A673 (cell line): ENCODE data around the gene RPS6KA5. TPM values are rescaled to one million over a fixed set of nuclear protein-coding genes. Genes with fewer than 3 reads are reported as not detected.

Source experiments
- BruUV-seq: library from RNA; stranded (reverse); fragments of 400-500 nt; replicated peaks from 2 replicates; lab custom pipeline; 2021; lab: Mats Ljungman, UMichigan
- CTCF ChIA-PET: fragments of 300-600 bp; sonication (Branson Sonifier 250); formaldehyde crosslinking; loops from one replicate; lab custom pipeline; 2022; ENCODE audit warnings: antibody characterized with exemption; lab: Charles Lee
- POLR2A ChIA-PET: fragments of 300-600 bp; sonication (Branson Sonifier 250); formaldehyde crosslinking; loops from one replicate; lab custom pipeline; 2022; ENCODE audit warnings: antibody characterized with exemption; ENCODE audit not compliant: low non-redundant PET; lab: Charles Lee
- DNase-seq: peaks from one replicate; pipeline ENCODE4 v3.0.0-alpha.2; 2015; ENCODE audit warnings: low spot score
- H3K27ac ChIP-seq: fragments of 200-600 bp; sonication (generic); 2 replicates; pipeline ENCODE4 v1.5.1; 2016; ENCODE audit warnings: mixed run types, low read depth, mild to moderate bottlenecking, mixed read lengths, antibody characterized with exemption, low read length; ENCODE audit not compliant: poor library complexity, severe bottlenecking
- H3K27me3 ChIP-seq: fragments of 200-600 bp; sonication (generic); replicated peaks from 2 replicates; pipeline ENCODE4 v1.6.1; 2017; ENCODE audit warnings: mixed run types, low read depth, mild to moderate bottlenecking, mixed read lengths, antibody characterized with exemption, low read length; ENCODE audit not compliant: insufficient read depth, poor library complexity
- H3K36me3 ChIP-seq: fragments of 200-600 bp; sonication (generic); 2 replicates; pipeline ENCODE4 v1.6.1; 2016; ENCODE audit warnings: mixed run types, mild to moderate bottlenecking, mixed read lengths, antibody characterized with exemption, low read length; ENCODE audit not compliant: insufficient read depth, poor library complexity, severe bottlenecking
- H3K4me1 ChIP-seq: fragments of 200-600 bp; sonication (generic); 2 replicates; pipeline ENCODE4 v1.6.1; 2017; ENCODE audit warnings: mixed run types, mild to moderate bottlenecking, mixed read lengths, antibody characterized with exemption, low read length; ENCODE audit not compliant: insufficient read depth, poor library complexity, severe bottlenecking
- H3K4me3 ChIP-seq: fragments of 200-600 bp; sonication (generic); 2 replicates; pipeline ENCODE4 v1.5.1; 2016; ENCODE audit warnings: low read depth, mixed run types, mild to moderate bottlenecking, mixed read lengths, low read length; ENCODE audit not compliant: poor library complexity, severe bottlenecking
- H3K9me3 ChIP-seq: fragments of 200-600 bp; sonication (generic); 2 replicates; pipeline ENCODE4 v1.6.1; 2016; ENCODE audit warnings: mixed run types, low read depth, mild to moderate bottlenecking, mixed read lengths, antibody characterized with exemption, low read length; ENCODE audit not compliant: poor library complexity, severe bottlenecking
- EZH2 ChIP-seq: fragments of 200-600 bp; sonication (generic); IDR thresholded peaks from 2 replicates; pipeline ENCODE4 v1.6.1; 2017; ENCODE audit warnings: borderline replicate concordance, low read depth, mild to moderate bottlenecking, mixed read lengths, antibody characterized with exemption, low read length; ENCODE audit not compliant: poor library complexity, severe bottlenecking
- intact Hi-C: fragments of 100-400 bp; cut with micrococcal nuclease; formaldehyde crosslinking; loops from one replicate; pipeline ENCODE4 v1.10.0; 2022; ENCODE audit not compliant: unreplicated experiment
- total RNA-seq: library from RNA; stranded (reverse); gene quantifications from 2 replicates; pipeline ENCODE4 v1.2.3, GENCODE V29; 2021
- TF ChIP-seq, protein P1 (sequence below): fragments of 300-800, 200-600 bp; sonication (generic); conservative IDR thresholded peaks from 2 replicates; pipeline ENCODE4 v1.5.1; 2017; ENCODE audit warnings: low read depth, mild to moderate bottlenecking, antibody characterized with exemption, low read length, moderate library complexity, mixed read lengths

The RPS6KA5 gene
- total RNA-seq, 1 experiment from 2014 or later = 7.6 TPM

DNA sequence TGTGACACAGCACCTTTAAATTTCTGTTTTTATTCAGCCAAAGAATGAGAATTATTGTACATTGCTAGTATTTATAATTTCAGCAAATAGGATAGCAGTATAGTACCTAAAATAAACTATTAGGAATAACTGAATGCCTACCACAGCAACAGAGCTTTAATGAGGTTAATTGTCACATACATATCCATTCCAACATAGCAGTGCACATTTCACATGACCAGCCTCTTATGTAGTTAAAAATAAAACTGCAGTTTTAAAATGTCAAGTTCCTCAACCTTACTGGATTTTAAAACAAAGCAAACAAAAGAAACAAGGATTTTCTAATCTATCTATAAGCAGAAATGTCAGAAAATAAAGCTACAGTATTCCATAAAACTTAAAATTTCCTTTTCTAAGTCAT, 193.6 kb downstream of the RPS6KA5 start:
- intact Hi-C loops = no loop called here
- no peak for DNase-seq
- TF ChIP-seq, protein P1, sequence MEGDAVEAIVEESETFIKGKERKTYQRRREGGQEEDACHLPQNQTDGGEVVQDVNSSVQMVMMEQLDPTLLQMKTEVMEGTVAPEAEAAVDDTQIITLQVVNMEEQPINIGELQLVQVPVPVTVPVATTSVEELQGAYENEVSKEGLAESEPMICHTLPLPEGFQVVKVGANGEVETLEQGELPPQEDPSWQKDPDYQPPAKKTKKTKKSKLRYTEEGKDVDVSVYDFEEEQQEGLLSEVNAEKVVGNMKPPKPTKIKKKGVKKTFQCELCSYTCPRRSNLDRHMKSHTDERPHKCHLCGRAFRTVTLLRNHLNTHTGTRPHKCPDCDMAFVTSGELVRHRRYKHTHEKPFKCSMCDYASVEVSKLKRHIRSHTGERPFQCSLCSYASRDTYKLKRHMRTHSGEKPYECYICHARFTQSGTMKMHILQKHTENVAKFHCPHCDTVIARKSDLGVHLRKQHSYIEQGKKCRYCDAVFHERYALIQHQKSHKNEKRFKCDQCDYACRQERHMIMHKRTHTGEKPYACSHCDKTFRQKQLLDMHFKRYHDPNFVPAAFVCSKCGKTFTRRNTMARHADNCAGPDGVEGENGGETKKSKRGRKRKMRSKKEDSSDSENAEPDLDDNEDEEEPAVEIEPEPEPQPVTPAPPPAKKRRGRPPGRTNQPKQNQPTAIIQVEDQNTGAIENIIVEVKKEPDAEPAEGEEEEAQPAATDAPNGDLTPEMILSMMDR = no peak
- no peak for TF ChIP-seq EZH2
- no peak overlapping the region for H3K27ac ChIP-seq
- H3K4me3 ChIP-seq = no peak overlapping the region
- BruUV-seq = no TSS peak
- no peaks in the 10 kb centered on the region for H3K27me3 ChIP-seq
- no peaks in the 10 kb centered on the region for H3K4me1 ChIP-seq
- POLR2A ChIA-PET = no interaction called here
- H3K36me3 ChIP-seq = no peaks in the 10 kb centered on the region
- H3K9me3 ChIP-seq = no peaks in the 10 kb centered on the region
- CTCF ChIA-PET = interaction anchor here (0.6 kb wide), 1 partner anchor 306 kb away, joined by 7 read pairs; no protein-coding TSS in a partner anchor

DNA sequence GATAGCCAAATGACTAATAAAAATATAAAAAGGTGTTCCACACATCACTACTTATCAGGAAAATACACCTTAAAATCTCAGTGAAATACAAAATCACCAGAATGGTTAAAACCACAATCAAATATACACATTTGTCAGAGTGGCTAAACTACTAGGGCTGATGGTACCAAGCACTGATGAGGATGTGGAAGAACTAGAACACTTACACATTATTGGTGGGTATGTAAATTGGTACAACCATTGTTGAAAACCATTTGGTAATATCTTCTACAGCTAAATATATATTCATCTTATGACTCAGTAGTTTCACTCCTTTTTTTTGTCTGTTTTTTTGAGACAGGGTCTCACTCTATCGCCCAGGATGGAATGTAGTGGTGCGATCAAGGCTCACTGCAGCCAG, 195.7 kb downstream of the RPS6KA5 start:
- TF ChIP-seq, protein P1 = no peak
- TF ChIP-seq EZH2 = no peak
- CTCF ChIA-PET = no interaction called here
- Histone ChIP-seq H3K36me3 (no peaks in the 10 kb centered on the region), H3K9me3 (no peaks in the 10 kb centered on the region), H3K4me1 (no peaks in the 10 kb centered on the region), H3K27me3 (no peaks in the 10 kb centered on the region), H3K4me3 (no peak overlapping the region), H3K27ac (no peak overlapping the region)
- DNase-seq = no peak
- POLR2A ChIA-PET = no interaction called here
- intact Hi-C loops = no loop called here
- no TSS peak for BruUV-seq

DNA sequence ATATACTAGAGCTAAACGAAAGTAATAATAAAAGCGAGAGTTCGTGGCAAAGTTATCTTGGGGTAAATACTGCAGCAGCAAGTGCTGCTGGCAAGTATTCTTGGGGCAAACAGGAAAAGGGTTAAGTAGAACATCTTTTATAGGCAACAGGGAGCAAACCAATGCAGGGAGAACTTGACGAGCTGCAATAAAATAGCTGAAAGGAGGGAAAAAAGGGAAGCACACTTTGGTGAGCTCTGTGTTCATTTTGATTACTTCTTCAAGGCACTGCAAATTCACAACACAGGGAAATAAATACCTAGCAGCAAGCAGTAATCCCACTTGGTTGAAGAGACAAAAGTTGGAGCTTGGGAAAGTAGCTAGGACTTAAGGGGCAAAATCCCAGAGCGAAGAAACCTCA, 201.9 kb downstream of the RPS6KA5 start:
- Histone ChIP-seq H3K4me1 (no peaks in the 10 kb centered on the region), H3K27me3 (no peaks in the 10 kb centered on the region), H3K9me3 (no peaks in the 10 kb centered on the region), H3K4me3 (no peak overlapping the region), H3K27ac (no peak overlapping the region), H3K36me3 (no peaks in the 10 kb centered on the region)
- DNase-seq = no peak
- intact Hi-C loops = no loop called here
- ChIA-PET POLR2A (no interaction called here), CTCF (no interaction called here)
- TF ChIP-seq, protein P1 = no peak
- no peak for TF ChIP-seq EZH2
- no TSS peak for BruUV-seq
